Astrocyte (in vitro differentiated cells and primary cell): ENCODE data around the gene IDH2. TPM values are rescaled to one million over a fixed set of nuclear protein-coding genes. Genes with fewer than 3 reads are reported as not detected.
A peak's percentile ranks its signal among the peaks of the same experiment; 100 is the strongest.

Experiments
- DNase-seq: peaks from one replicate; pipeline ENCODE4 v3.0.0-alpha.2; 2010; ENCODE audit warnings: low read depth
- FAIRE-seq: peaks from 2 replicates; lab custom pipeline; 2011; peaks lifted over from hg19 to GRCh38; lab: Jason Lieb, UNC
- H2AFZ ChIP-seq: 2 replicates; pipeline ENCODE4 v1.6.0; 2012; ENCODE audit warnings: low read depth, low read length, inconsistent platforms
- H3K27ac ChIP-seq: 2 replicates; pipeline ENCODE4 v1.5.1; 2011; ENCODE audit warnings: low read depth, low read length, inconsistent platforms
- H3K27me3 ChIP-seq: 2 replicates; pipeline ENCODE4 v1.6.0; 2011; ENCODE audit warnings: low read length, inconsistent platforms; ENCODE audit not compliant: insufficient read depth
- H3K36me3 ChIP-seq: 2 replicates; pipeline ENCODE4 v1.5.1; 2011; ENCODE audit warnings: low read length, inconsistent platforms; ENCODE audit not compliant: insufficient read depth
- H3K4me1 ChIP-seq: 2 replicates; pipeline ENCODE4 v1.5.1; 2011; ENCODE audit warnings: low read length, inconsistent platforms; ENCODE audit not compliant: insufficient read depth
- H3K4me2 ChIP-seq: 2 replicates; pipeline ENCODE4 v1.6.0; 2012; ENCODE audit warnings: low read length, inconsistent platforms
- H3K4me3 ChIP-seq: 2 replicates; pipeline ENCODE4 v1.5.1; 2011; ENCODE audit warnings: low read depth, mild to moderate bottlenecking, low read length, inconsistent platforms; ENCODE audit not compliant: insufficient read depth
- H3K79me2 ChIP-seq: 2 replicates; pipeline ENCODE4 v1.6.0; 2012; ENCODE audit warnings: mild to moderate bottlenecking, low read length, inconsistent platforms; ENCODE audit not compliant: insufficient read depth
- H3K9ac ChIP-seq: 2 replicates; pipeline ENCODE4 v1.6.0; 2012; ENCODE audit warnings: mild to moderate bottlenecking, low read length, inconsistent platforms
- H3K9me3 ChIP-seq: 2 replicates; pipeline ENCODE4 v1.5.1; 2012; ENCODE audit warnings: low read depth, mild to moderate bottlenecking, low read length, inconsistent platforms; ENCODE audit not compliant: insufficient read depth
- H4K20me1 ChIP-seq: 2 replicates; pipeline ENCODE4 v1.6.0; 2012; ENCODE audit warnings: low read length, inconsistent platforms; ENCODE audit not compliant: insufficient read depth
- H3K27ac Mint-ChIP-seq: one replicate; pipeline ENCODE4 v1.8.0; 2021; ENCODE audit warnings: mild to moderate bottlenecking, mixed read lengths; ENCODE audit not compliant: unreplicated experiment
- H3K27me3 Mint-ChIP-seq: one replicate; pipeline ENCODE4 v1.8.0; 2021; ENCODE audit warnings: low read depth, mixed read lengths; ENCODE audit not compliant: unreplicated experiment
- H3K36me3 Mint-ChIP-seq: one replicate; pipeline ENCODE4 v1.8.0; 2021; ENCODE audit warnings: low read depth, mixed read lengths; ENCODE audit not compliant: unreplicated experiment
- H3K4me1 Mint-ChIP-seq: one replicate; pipeline ENCODE4 v1.8.0; 2021; ENCODE audit warnings: low read depth, mixed read lengths; ENCODE audit not compliant: unreplicated experiment
- H3K4me3 Mint-ChIP-seq: one replicate; pipeline ENCODE4 v1.8.0; 2021; ENCODE audit warnings: mild to moderate bottlenecking, moderate library complexity, mixed read lengths; ENCODE audit not compliant: unreplicated experiment
- H3K9me3 Mint-ChIP-seq: one replicate; pipeline ENCODE4 v1.8.0; 2021; ENCODE audit warnings: mild to moderate bottlenecking, mixed read lengths; ENCODE audit not compliant: unreplicated experiment
- EZH2 ChIP-seq: IDR thresholded peaks from 2 replicates; pipeline ENCODE4 v1.6.1; 2012; ENCODE audit warnings: mild to moderate bottlenecking, low read length, inconsistent platforms; ENCODE audit not compliant: insufficient read depth
- total RNA-seq: library from RNA; stranded (reverse); gene quantifications from 2 replicates; pipeline ENCODE4 v1.2.1, GENCODE V29; 2021
- TF ChIP-seq, protein P1 (sequence below): IDR thresholded peaks from 2 replicates; pipeline ENCODE4 v1.5.1; 2011; ENCODE audit warnings: low read depth, mild to moderate bottlenecking, inconsistent platforms, low read length, moderate library complexity; ENCODE audit not compliant: insufficient read depth

IDH2 gene
- total RNA-seq, 1 donor from 2014 or later: 76.6 TPM

DNA sequence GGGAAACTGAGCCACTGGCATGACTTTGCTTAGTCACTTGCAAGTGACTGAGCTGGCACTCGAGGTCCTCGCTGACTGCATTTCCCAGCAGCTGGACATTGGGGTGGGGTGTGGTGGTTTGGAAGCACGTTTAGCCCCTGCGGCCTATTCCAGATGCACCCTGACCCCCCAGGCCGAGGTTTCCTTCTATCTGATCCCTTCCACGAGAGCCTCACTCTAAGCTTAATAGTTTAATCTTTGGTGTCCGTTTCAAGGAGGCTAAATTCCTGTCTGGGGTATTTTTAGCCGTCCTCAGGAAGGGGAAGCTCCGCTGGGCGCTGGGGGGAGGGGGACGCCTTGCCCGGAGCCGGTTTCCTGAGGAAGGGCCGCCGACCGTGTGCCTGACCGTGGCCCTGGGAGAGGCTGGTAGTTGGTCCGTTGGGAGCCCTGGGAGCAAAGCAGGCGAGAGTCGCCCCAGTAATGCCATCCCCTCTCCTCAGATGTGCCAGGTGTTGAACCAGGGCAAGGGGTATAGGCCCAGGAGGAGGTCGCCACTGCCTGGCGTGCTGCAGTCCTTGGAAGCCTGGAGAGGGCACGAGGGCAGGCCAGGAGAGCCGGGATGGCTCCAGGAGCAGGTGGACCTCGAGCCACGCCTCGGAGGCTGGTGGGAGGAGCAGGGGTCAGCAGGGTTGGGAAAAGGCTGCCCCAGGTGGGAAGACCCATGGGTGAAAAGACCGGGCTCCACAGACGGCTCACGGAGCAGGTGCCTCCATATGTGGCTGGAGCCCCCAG, 37.2 kb downstream of the IDH2 start:
- peaks cover 7% of the 10 kb centered on the region for H3K36me3 Mint-ChIP-seq
- H3K27me3 Mint-ChIP-seq: no peaks in the 10 kb centered on the region
- Histone ChIP-seq H3K4me3 (no peak overlapping the region), H3K36me3 (no peaks in the 10 kb centered on the region), H3K27ac (no peak overlapping the region), H3K27me3 (no peaks in the 10 kb centered on the region), H3K79me2 (peaks cover 3% of the 10 kb centered on the region), H3K4me2 (peak overlapping the region; percentile 61), H3K4me1 (peaks cover 4% of the 10 kb centered on the region), H3K9me3 (no peaks in the 10 kb centered on the region), H4K20me1 (peaks cover 12% of the 10 kb centered on the region), H2AFZ (no peak overlapping the region), H3K9ac (no peak overlapping the region)
- H3K27ac Mint-ChIP-seq: no peak overlapping the region
- H3K4me1 Mint-ChIP-seq: peaks cover 12% of the 10 kb centered on the region
- H3K4me3 Mint-ChIP-seq: no peak overlapping the region
- TF ChIP-seq EZH2: no peak
- TF ChIP-seq, protein P1, sequence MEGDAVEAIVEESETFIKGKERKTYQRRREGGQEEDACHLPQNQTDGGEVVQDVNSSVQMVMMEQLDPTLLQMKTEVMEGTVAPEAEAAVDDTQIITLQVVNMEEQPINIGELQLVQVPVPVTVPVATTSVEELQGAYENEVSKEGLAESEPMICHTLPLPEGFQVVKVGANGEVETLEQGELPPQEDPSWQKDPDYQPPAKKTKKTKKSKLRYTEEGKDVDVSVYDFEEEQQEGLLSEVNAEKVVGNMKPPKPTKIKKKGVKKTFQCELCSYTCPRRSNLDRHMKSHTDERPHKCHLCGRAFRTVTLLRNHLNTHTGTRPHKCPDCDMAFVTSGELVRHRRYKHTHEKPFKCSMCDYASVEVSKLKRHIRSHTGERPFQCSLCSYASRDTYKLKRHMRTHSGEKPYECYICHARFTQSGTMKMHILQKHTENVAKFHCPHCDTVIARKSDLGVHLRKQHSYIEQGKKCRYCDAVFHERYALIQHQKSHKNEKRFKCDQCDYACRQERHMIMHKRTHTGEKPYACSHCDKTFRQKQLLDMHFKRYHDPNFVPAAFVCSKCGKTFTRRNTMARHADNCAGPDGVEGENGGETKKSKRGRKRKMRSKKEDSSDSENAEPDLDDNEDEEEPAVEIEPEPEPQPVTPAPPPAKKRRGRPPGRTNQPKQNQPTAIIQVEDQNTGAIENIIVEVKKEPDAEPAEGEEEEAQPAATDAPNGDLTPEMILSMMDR: no peak
- no peak for DNase-seq
- H3K9me3 Mint-ChIP-seq: no peaks in the 10 kb centered on the region
- no peak for FAIRE-seq

DNA sequence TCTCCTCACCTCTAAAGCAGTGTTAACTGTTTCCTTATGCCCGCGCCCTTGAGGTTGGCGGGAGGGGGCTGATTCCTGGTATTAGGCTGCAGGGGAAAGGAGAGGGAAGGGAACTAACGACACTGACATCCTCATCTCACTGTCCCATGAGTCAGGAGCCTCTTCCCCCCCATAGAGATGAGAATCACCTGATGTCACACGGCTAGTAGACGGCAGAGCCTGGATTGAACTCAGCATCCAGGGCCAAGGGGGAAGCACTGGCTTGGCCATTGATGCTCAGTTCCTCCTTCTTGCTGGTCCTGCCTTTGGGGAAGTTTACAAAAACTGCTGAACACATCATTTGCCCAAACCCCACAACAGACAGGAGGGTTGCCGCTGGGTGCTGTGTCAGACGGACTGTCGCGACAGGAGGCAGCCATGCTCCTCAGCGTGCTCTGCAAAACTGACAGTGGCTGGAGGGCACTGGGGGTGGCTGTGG, 38.5 kb downstream of the IDH2 start:
- H3K27me3 ChIP-seq: no peaks in the 10 kb centered on the region
- H3K4me3 ChIP-seq: no peak overlapping the region
- DNase-seq (no peak), FAIRE-seq (no peak)
- peaks cover 12% of the 10 kb centered on the region for H3K4me1 Mint-ChIP-seq
- no peak overlapping the region for H3K4me3 Mint-ChIP-seq
- H3K9ac ChIP-seq: no peak overlapping the region
- H2AFZ ChIP-seq: no peak overlapping the region
- no peaks in the 10 kb centered on the region for H3K9me3 Mint-ChIP-seq
- H3K9me3 ChIP-seq: no peaks in the 10 kb centered on the region
- no peaks in the 10 kb centered on the region for H3K27me3 Mint-ChIP-seq
- peaks cover 9% of the 10 kb centered on the region for H3K36me3 Mint-ChIP-seq
- H3K27ac Mint-ChIP-seq: no peak overlapping the region
- H3K27ac ChIP-seq: no peak overlapping the region
- H3K4me1 ChIP-seq: peaks cover 4% of the 10 kb centered on the region
- H3K4me2 ChIP-seq: no peak overlapping the region
- peaks cover 8% of the 10 kb centered on the region for H4K20me1 ChIP-seq
- no peaks in the 10 kb centered on the region for H3K36me3 ChIP-seq
- peaks cover 5% of the 10 kb centered on the region for H3K79me2 ChIP-seq
- TF ChIP-seq EZH2: no peak
- TF ChIP-seq, protein P1: no peak
